IMR-90 (cell line): ENCODE results near the gene CCNE1. TPM values are rescaled to one million over a fixed set of nuclear protein-coding genes. Genes with fewer than 3 reads are reported as not detected.

Experiments used
- ATAC-seq: fragments of 200-7000 bp; cut with Tn5 transposase; 2 replicates; pipeline ENCODE4 v1.9.1; 2020; ENCODE audit warnings: low read depth, mild to moderate bottlenecking, moderate library complexity
- BruUV-seq: library from RNA; stranded (reverse); fragments of 400-500 nt; replicated peaks from 2 replicates; lab custom pipeline; 2021; lab: Mats Ljungman, UMichigan
- CTCF ChIA-PET: fragments of 300-600 bp; formaldehyde crosslinking; extraction: SDS; loops from one replicate; lab custom pipeline; 2021; ENCODE audit warnings: antibody characterized with exemption; lab: Yijun Ruan, JAX
- POLR2A ChIA-PET: fragments of 300-600 bp; sonication (Branson Sonifier 250); formaldehyde crosslinking; loops from one replicate; lab custom pipeline; 2022; ENCODE audit warnings: antibody characterized with exemption; ENCODE audit not compliant: unreplicated experiment; lab: Charles Lee
- DNase-seq: peaks from one replicate; pipeline ENCODE4 v3.0.0; 2013
- H2AFZ ChIP-seq: replicated peaks from 2 replicates; pipeline ENCODE3; 2013; ENCODE audit warnings: low read length, mild to moderate bottlenecking; ENCODE audit not compliant: poor library complexity
- H2AK5ac ChIP-seq: 2 replicates; pipeline ENCODE4 v1.6.1; 2013; ENCODE audit warnings: low read depth, low read length, inconsistent platforms
- H2AK9ac ChIP-seq: replicated peaks from 2 replicates; pipeline ENCODE3; 2013; ENCODE audit warnings: mild to moderate bottlenecking, low read depth, low read length, moderate library complexity; ENCODE audit not compliant: poor library complexity
- H2BK120ac ChIP-seq: 2 replicates; pipeline ENCODE4 v1.6.1; 2013; ENCODE audit warnings: low read depth, low read length, inconsistent platforms
- H2BK15ac ChIP-seq: 3 replicates; pipeline ENCODE4 v1.6.1; 2013; ENCODE audit warnings: low read depth, low read length, inconsistent platforms
- H2BK20ac ChIP-seq: 2 replicates; pipeline ENCODE4 v1.6.1; 2013; ENCODE audit warnings: low read depth, mild to moderate bottlenecking, inconsistent platforms, low read length, moderate library complexity
- H2BK5ac ChIP-seq: 2 replicates; pipeline ENCODE4 v1.6.1; 2013; ENCODE audit warnings: mild to moderate bottlenecking, low read depth, low read length, inconsistent platforms; ENCODE audit not compliant: poor library complexity, severe bottlenecking
- H3K14ac ChIP-seq: replicated peaks from 2 replicates; pipeline ENCODE4 v1.6.1; 2013; ENCODE audit warnings: low read depth, low read length, inconsistent platforms
- H3K18ac ChIP-seq: 2 replicates; pipeline ENCODE4 v1.6.1; 2013; ENCODE audit warnings: low read depth, low read length, control low read depth
- H3K23ac ChIP-seq: 2 replicates; pipeline ENCODE4 v1.6.1; 2013; ENCODE audit warnings: low read depth, low read length, inconsistent platforms
- H3K27ac ChIP-seq: 2 replicates; pipeline ENCODE4 v1.5.1; 2013; ENCODE audit warnings: mild to moderate bottlenecking, control low read depth, low read length; ENCODE audit not compliant: insufficient read depth
- H3K27me3 ChIP-seq: 2 replicates; pipeline ENCODE4 v1.6.1; 2013; ENCODE audit warnings: low read length; ENCODE audit not compliant: control insufficient read depth, insufficient read depth
- H3K36me3 ChIP-seq: 2 replicates; pipeline ENCODE4 v1.6.1; 2013; ENCODE audit warnings: low read length, mixed read lengths; ENCODE audit not compliant: control insufficient read depth, insufficient read depth
- H3K4ac ChIP-seq: 2 replicates; pipeline ENCODE4 v1.6.1; 2013; ENCODE audit warnings: low read depth, low read length, inconsistent platforms
- H3K4me1 ChIP-seq: 2 replicates; pipeline ENCODE4 v1.6.1; 2013; ENCODE audit warnings: low read length, mixed read lengths; ENCODE audit not compliant: control insufficient read depth, insufficient read depth
- H3K4me2 ChIP-seq: 2 replicates; pipeline ENCODE4 v1.6.1; 2013; ENCODE audit warnings: low read depth, mild to moderate bottlenecking, control low read depth, low read length, moderate library complexity
- H3K4me3 ChIP-seq: 2 replicates; pipeline ENCODE4 v1.5.1; 2013; ENCODE audit warnings: low read depth, mild to moderate bottlenecking, control low read depth, low read length, moderate library complexity; ENCODE audit not compliant: insufficient read depth
- H3K56ac ChIP-seq: 2 replicates; pipeline ENCODE4 v1.6.1; 2013; ENCODE audit warnings: low read length, inconsistent platforms; ENCODE audit not compliant: insufficient read depth; ENCODE audit errors: extremely low read depth
- H3K79me1 ChIP-seq, 2 experiments: 2 replicates each; pipeline ENCODE4 v1.6.1; 2013; ENCODE audit warnings: low read length in 2 of 2, inconsistent platforms in 1 of 2, low read depth in 1 of 2
- H3K9ac ChIP-seq: 2 replicates; pipeline ENCODE4 v1.6.1; 2013; ENCODE audit warnings: low read depth, low read length, control low read depth
- H3K9me1 ChIP-seq: 2 replicates; pipeline ENCODE4 v1.6.1; 2013; ENCODE audit warnings: low read length, inconsistent platforms; ENCODE audit not compliant: insufficient read depth
- H3K9me3 ChIP-seq: 2 replicates; pipeline ENCODE4 v1.6.1; 2013; ENCODE audit warnings: low read length; ENCODE audit not compliant: control insufficient read depth, insufficient read depth
- H4K20me1 ChIP-seq: 2 replicates; pipeline ENCODE4 v1.6.1; 2013; ENCODE audit warnings: low read length, inconsistent platforms; ENCODE audit not compliant: insufficient read depth
- H4K5ac ChIP-seq: 2 replicates; pipeline ENCODE4 v1.6.1; 2013; ENCODE audit warnings: mild to moderate bottlenecking, low read depth, low read length, control low read depth
- H4K8ac ChIP-seq, 2 experiments: 2 replicates each; pipeline ENCODE4 v1.6.1; 2013; ENCODE audit warnings: low read depth in 2 of 2, low read length in 2 of 2, control low read depth in 1 of 2, inconsistent platforms in 1 of 2
- H4K91ac ChIP-seq: 2 replicates; pipeline ENCODE4 v1.6.1; 2013; ENCODE audit warnings: low read depth, low read length, inconsistent platforms; ENCODE audit not compliant: insufficient read depth
- CEBPB ChIP-seq: IDR thresholded peaks from 2 replicates; pipeline ENCODE4 v1.6.1; 2012; ENCODE audit warnings: low read depth, low read length, improper control_type of control experiment
- CHD1 ChIP-seq: IDR thresholded peaks from 2 replicates; pipeline ENCODE4 v1.6.1; 2012; ENCODE audit warnings: low read depth, low read length, improper control_type of control experiment
- FOS ChIP-seq: fragments of 150-350 bp; IDR thresholded peaks from 2 replicates; pipeline ENCODE4 v1.6.1; 2016; ENCODE audit warnings: low read depth, low read length
- MAFK ChIP-seq: IDR thresholded peaks from 2 replicates; pipeline ENCODE4 v1.6.1; 2012; ENCODE audit warnings: low read depth, low read length, improper control_type of control experiment
- MAZ ChIP-seq: IDR thresholded peaks from 2 replicates; pipeline ENCODE4 v1.6.1; 2012; ENCODE audit warnings: low read depth, mild to moderate bottlenecking, low read length, improper control_type of control experiment, moderate library complexity, borderline replicate concordance
- MXI1 ChIP-seq: IDR thresholded peaks from 2 replicates; pipeline ENCODE4 v1.6.1; 2012; ENCODE audit warnings: low read depth, mild to moderate bottlenecking, low read length, moderate library complexity, borderline replicate concordance
- NFE2L2 ChIP-seq: fragments of 150-350 bp; IDR thresholded peaks from 2 replicates; pipeline ENCODE4 v1.6.1; 2016; ENCODE audit warnings: low read depth, mild to moderate bottlenecking, low read length
- POLR2A ChIP-seq: IDR thresholded peaks from 2 replicates; pipeline ENCODE4 v1.6.1; 2012; ENCODE audit warnings: mild to moderate bottlenecking, low read depth, low read length
- RAD21 ChIP-seq: IDR thresholded peaks from 2 replicates; pipeline ENCODE4 v1.6.1; 2012; ENCODE audit warnings: low read length, improper control_type of control experiment
- RCOR1 ChIP-seq: IDR thresholded peaks from 2 replicates; pipeline ENCODE4 v1.6.1; 2012; ENCODE audit warnings: mild to moderate bottlenecking, low read length, improper control_type of control experiment; ENCODE audit not compliant: insufficient replicate concordance
- RFX5 ChIP-seq: IDR thresholded peaks from 2 replicates; pipeline ENCODE4 v1.8.0; 2012; ENCODE audit warnings: low read depth, mild to moderate bottlenecking, low read length, moderate library complexity
- SMC3 ChIP-seq: fragments of 150-350 bp; IDR thresholded peaks from 2 replicates; pipeline ENCODE4 v1.6.1; 2016; ENCODE audit warnings: low read depth, mild to moderate bottlenecking, antibody characterized with exemption, low read length, moderate library complexity
- WGBS, 2 experiments: methylation state at CpG; one replicate each; pipeline versions ENCODE4 v1.1.5 to v1.1.7; 2013; ENCODE audit warnings: missing lambda C conversion rate in 2 of 2; ENCODE audit not compliant: insufficient read length in 1 of 2; ENCODE audit errors: extremely low coverage in 2 of 2; 5-methylcytosine and 5-hydroxymethylcytosine counted together
- dilution Hi-C: fragments of 300-500 bp; cut with HindIII; formaldehyde crosslinking; loops from one replicate; pipeline ENCODE4 v1.14.3; 2018; ENCODE audit warnings: low sequenced_read_pairs; ENCODE audit not compliant: unreplicated experiment
- in situ Hi-C: fragments of 300-500 bp; cut with MboI; formaldehyde crosslinking; loops from 3 replicates; pipeline ENCODE4 v1.14.3; 2019; ENCODE audit warnings: low sequenced_read_pairs, inconsistent platforms, mixed read lengths
- intact Hi-C: fragments of 100-400 bp; cut with micrococcal nuclease; formaldehyde crosslinking; loops from 2 replicates; pipeline ENCODE4 v1.10.0; 2022
- polyA plus RNA-seq, 3 experiments: library from polyadenylated mRNA; depleted of rRNA; stranded (reverse); fragments of >200 nt; gene quantifications; 2 replicates each; pipeline ENCODE4 v1.2.3, GENCODE V29; 2012; ENCODE audit warnings: low replicate concordance in 1 of 3
- total RNA-seq: library from RNA; depleted of rRNA; stranded (reverse); fragments of >200 nt; gene quantifications from 2 replicates; pipeline ENCODE4 v1.2.3, GENCODE V29; 2012
- TF ChIP-seq, protein P1 (sequence below): fragments of 150-350 bp; IDR thresholded peaks from 2 replicates; pipeline ENCODE4 v1.6.1; 2017; ENCODE audit warnings: mild to moderate bottlenecking, antibody characterized with exemption, low read length, low read depth
- TF ChIP-seq, protein P2 (sequence below): fragments of 150-350 bp; IDR thresholded peaks from 2 replicates; pipeline ENCODE4 v1.6.1; 2016; ENCODE audit warnings: low read depth, mild to moderate bottlenecking, low read length, moderate library complexity, borderline replicate concordance
- TF ChIP-seq, protein P3 (sequence below): conservative IDR thresholded peaks from 2 replicates; pipeline ENCODE4 v1.5.1; 2012; ENCODE audit warnings: mild to moderate bottlenecking, low read depth, low read length, improper control_type of control experiment

CCNE1 gene
- total and polyA plus RNA-seq, 2 of the 4 experiments (the other 2 are of a cell fraction): 6.8 to 7.0 TPM

DNA sequence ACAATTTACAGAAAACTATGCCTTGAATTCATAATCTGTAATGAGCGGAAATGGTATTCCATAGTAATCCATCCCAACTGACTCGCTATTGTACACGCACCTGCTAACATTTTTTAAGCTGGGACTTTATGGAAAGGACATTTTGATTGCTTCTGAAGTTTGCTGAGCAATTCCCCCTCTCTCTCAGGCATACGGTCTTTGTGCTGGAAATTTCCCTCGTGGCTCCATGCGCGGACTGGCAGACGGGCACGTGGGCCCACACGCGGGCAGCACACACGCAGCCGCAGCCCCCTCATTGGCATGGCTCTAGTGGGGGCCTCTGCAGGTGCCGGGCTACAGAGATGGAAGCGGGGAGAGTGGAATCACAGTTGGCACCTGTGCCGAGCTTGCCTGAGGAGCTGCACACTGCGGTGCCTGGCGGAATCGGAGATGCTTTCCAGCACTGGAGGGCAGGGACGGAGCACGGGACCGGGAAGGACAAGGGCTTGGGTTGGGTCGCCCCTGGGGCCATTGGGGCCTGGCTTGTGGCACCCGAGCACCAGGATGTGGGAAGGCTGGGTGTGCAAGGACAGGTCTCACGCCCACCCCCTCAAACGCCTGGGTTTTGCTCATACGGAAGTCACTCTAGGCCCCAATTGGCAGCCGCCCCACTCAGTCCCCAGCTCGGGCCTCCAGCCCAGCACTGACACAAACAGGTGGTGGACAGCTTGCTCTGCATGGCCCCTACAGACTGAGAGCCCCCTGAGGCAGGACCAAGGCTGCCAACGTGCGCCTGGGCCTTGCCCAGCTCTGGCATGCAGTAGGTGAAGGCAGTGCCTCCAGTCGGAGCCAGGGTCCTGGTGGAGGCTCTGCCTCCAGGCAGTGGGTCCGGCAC, 30.2 kb upstream of the CCNE1 start:
- Histone ChIP-seq H3K4me1 (no peaks in the 10 kb centered on the region), H3K23ac (no peak overlapping the region), H2BK120ac (no peak overlapping the region), H2BK20ac (no peak overlapping the region), H4K5ac (no peak overlapping the region), H3K27me3 (peaks cover 2% of the 10 kb centered on the region; the same call in 1 of the 2 replicates), H3K27ac (no peak overlapping the region), H4K20me1 (no peaks in the 10 kb centered on the region), H3K56ac (no peak overlapping the region), H3K9me1 (no peaks in the 10 kb centered on the region), H3K9me3 (no peaks in the 10 kb centered on the region), H2AFZ (no peak overlapping the region), H2BK15ac (no peak overlapping the region), H4K8ac (no peak overlapping the region), H3K4me2 (no peak overlapping the region), H2AK9ac (no peak overlapping the region), H2BK5ac (no peak overlapping the region), H2AK5ac (no peak overlapping the region), H3K36me3 (no peaks in the 10 kb centered on the region), H3K79me1 (no peaks in the 10 kb centered on the region), H4K91ac (no peak overlapping the region), H3K18ac (no peak overlapping the region), H3K14ac (no peak overlapping the region), H3K4ac (no peak overlapping the region), H3K9ac (no peak overlapping the region), H3K4me3 (no peak overlapping the region)
- dilution Hi-C loops: no loop called here
- in situ Hi-C loops: no loop called here
- no TSS peak for BruUV-seq
- POLR2A ChIA-PET: no interaction called here
- ATAC-seq: no peak
- DNase-seq: no peak
- CTCF ChIA-PET: no interaction called here
- intact Hi-C loops: no loop called here
- WGBS, 2 experiments: 40% methylated on average over 6 of the region's 33 CpGs; no CpG with 5 or more reads in 1 of the 2 experiments
- TF ChIP-seq RFX5 (no peak), RCOR1 (no peak), MAFK (no peak), MAZ (no peak), RAD21 (no peak), NFE2L2 (no peak), MXI1 (no peak), FOS (no peak), CEBPB (no peak), SMC3 (no peak), POLR2A (no peak), CHD1 (no peak)
- TF ChIP-seq, protein P1, sequence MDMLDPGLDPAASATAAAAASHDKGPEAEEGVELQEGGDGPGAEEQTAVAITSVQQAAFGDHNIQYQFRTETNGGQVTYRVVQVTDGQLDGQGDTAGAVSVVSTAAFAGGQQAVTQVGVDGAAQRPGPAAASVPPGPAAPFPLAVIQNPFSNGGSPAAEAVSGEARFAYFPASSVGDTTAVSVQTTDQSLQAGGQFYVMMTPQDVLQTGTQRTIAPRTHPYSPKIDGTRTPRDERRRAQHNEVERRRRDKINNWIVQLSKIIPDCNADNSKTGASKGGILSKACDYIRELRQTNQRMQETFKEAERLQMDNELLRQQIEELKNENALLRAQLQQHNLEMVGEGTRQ: no peak
- TF ChIP-seq, protein P2, sequence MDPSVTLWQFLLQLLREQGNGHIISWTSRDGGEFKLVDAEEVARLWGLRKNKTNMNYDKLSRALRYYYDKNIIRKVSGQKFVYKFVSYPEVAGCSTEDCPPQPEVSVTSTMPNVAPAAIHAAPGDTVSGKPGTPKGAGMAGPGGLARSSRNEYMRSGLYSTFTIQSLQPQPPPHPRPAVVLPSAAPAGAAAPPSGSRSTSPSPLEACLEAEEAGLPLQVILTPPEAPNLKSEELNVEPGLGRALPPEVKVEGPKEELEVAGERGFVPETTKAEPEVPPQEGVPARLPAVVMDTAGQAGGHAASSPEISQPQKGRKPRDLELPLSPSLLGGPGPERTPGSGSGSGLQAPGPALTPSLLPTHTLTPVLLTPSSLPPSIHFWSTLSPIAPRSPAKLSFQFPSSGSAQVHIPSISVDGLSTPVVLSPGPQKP: no peak
- TF ChIP-seq, protein P3, sequence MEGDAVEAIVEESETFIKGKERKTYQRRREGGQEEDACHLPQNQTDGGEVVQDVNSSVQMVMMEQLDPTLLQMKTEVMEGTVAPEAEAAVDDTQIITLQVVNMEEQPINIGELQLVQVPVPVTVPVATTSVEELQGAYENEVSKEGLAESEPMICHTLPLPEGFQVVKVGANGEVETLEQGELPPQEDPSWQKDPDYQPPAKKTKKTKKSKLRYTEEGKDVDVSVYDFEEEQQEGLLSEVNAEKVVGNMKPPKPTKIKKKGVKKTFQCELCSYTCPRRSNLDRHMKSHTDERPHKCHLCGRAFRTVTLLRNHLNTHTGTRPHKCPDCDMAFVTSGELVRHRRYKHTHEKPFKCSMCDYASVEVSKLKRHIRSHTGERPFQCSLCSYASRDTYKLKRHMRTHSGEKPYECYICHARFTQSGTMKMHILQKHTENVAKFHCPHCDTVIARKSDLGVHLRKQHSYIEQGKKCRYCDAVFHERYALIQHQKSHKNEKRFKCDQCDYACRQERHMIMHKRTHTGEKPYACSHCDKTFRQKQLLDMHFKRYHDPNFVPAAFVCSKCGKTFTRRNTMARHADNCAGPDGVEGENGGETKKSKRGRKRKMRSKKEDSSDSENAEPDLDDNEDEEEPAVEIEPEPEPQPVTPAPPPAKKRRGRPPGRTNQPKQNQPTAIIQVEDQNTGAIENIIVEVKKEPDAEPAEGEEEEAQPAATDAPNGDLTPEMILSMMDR: no peak
